GM19468 (cell line): ENCODE results near the gene ZNF608.
A peak's percentile ranks its signal among the peaks of the same experiment; 100 is the strongest.

Experiments
- ATAC-seq: cut with Tn5 transposase; IDR thresholded peaks from one replicate; pipeline ENCODE4 v1.9.1; 2021; ENCODE audit warnings: mild to moderate bottlenecking, moderate library complexity, moderate number of reproducible peaks; ENCODE audit not compliant: unreplicated experiment; ENCODE audit errors: extremely low read depth

The ZNF608 gene

GRCh38 chr5:124755565-124755964, 9.1 kb upstream of the ZNF608 start:
- no peak for ATAC-seq

DNA sequence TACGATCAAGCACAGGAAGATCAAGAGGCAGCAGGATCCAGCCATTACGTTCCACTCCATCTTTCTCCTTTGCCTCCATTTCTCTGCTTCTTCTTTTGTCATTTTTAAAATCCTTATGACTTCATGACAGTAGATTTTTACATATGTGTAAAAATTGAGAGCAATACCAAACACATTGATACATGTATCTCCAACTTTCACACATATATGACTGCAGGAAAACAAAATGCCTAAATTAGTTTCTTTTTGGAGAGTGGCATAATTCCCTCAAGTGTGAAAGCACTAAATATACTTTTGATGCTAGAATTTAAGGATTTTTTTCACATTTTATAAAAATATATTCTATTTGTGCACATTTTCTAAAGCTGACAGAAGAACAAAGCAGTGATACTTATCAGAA, 8.6 kb upstream of the ZNF608 start:
- ATAC-seq, result no peak

DNA sequence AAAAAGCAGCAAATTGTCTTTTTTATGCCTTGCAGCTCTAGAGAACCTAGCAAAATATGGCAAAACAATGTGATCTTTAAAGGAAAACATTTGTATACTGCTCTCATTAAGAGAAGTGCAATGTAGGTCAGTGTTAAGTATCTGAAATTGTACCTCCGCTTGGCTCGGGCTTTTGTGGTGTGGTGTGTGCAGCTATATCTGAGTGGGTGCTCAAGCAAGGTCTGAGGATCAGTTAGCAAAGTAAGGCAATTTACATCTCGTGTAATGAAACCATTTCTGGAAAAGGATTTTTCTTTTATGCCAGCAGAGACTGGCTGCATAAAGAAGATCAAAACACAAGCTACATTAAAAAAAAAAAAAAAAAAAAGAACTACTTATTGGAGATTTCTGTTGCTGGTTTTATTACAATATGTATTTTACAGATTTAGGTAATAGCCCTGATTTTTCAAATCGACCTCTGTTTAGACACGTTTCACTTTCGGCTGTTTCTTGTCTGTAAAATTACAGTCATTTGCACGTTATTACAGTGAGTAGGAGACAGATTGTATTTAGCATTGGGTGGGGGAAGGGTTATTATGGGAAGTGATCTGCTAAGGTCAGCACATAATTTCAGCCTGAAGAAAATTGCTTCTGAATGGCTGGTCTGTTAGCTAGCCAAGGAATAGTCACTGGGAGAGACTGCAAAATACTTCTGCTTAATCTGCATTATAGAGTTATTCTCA, 7.9 kb upstream of the ZNF608 start:
- ATAC-seq, result no peak

GRCh38 chr5:124752854-124753720, 6.6 kb upstream of the ZNF608 start:
- ATAC-seq, result no peak

GRCh38 chr5:124751031-124751430, 4.6 kb upstream of the ZNF608 start:
- no peak for ATAC-seq

- ATAC-seq, result peak; percentile 81
These were observed 2.5 kb upstream of the ZNF608 start for GRCh38 chr5:124748687-124749594.

DNA sequence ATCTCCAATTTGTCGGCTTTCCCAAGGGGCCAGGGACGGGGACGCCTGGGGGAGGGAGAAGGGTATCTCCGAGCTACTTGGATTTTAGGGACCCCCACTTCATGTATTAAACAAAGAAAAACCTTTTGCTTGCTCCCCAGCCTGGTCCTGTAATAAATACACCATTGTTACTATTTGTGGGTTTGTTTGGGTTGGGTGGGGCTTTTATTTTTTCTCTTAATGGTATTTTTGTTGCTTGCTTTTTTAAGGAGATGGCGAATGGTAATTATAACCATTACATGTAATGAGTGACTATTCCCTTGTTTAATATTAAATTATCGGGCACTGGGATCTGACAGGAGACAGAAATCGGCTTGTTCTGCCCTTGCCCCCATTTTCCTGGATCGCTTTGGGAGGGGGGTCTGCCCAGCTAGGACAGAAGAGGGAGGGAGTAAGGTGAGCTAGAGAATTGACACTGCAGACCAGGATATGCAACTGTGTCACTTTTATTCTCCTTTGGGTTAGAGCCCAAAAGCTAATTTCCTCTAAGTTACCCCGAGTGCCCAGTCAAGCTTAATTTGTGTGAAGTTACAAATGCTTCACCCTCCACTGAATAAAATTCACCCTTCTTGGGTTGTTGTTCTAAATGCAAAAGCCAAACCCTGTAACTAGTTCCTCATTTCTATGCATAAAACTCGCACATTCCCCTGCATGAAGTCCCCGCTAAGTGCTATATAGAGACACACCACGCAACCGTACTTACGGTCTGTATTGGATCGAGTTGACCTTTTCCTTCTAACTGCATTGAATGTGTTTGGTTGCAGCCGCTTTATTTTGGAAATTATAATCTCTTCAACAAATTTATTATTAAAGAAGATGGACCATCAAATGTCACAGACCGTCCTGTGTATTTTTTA, 1.6 kb upstream of the ZNF608 start:
- ATAC-seq, result no peak

- no peak for ATAC-seq
These were observed 714 bp upstream of the ZNF608 start for GRCh38 chr5:124746916-124747790.

DNA sequence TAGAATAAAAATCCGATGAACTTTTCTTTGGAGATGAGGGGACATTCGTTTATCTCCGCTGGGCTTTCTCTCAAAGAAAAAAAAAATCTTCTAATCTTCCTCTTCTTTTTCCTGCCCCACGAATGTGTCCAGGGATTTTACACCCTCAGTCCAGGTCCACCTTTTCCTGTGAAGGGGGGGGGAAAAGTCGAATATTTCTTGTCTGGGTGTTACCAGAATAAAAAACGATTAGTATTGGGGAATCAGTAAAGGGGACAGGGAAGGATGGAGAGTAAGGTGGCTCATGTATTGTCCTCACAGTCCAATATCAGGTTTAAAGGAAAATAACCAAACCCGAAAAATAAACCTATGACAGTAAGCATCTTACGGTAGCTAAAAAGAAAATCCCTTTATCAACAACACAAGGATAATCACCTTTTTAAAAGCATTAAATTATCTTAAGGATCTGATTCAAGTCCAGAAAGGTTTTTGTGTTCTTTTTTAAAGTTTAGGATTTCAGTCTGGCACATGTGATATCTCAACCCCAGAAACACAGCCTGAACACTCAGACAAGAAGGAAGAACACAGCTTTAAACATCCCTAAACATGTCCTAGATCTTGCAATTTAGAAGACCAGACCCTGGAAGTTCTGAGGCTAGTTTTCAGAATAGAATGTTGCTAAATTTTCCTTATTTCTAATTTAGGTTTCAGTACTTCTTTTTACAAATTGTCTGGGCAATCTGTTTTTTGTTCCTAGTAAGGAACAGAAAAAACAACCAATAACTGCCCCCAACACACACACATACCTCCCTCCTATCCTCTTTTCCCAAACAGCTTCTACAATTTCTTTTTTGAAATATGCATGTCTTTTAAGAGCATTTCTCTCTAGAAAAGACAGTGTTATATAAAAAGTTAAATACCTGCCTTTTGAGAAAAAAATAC, 1.2 kb downstream of the ZNF608 start:
- no peak for ATAC-seq

DNA sequence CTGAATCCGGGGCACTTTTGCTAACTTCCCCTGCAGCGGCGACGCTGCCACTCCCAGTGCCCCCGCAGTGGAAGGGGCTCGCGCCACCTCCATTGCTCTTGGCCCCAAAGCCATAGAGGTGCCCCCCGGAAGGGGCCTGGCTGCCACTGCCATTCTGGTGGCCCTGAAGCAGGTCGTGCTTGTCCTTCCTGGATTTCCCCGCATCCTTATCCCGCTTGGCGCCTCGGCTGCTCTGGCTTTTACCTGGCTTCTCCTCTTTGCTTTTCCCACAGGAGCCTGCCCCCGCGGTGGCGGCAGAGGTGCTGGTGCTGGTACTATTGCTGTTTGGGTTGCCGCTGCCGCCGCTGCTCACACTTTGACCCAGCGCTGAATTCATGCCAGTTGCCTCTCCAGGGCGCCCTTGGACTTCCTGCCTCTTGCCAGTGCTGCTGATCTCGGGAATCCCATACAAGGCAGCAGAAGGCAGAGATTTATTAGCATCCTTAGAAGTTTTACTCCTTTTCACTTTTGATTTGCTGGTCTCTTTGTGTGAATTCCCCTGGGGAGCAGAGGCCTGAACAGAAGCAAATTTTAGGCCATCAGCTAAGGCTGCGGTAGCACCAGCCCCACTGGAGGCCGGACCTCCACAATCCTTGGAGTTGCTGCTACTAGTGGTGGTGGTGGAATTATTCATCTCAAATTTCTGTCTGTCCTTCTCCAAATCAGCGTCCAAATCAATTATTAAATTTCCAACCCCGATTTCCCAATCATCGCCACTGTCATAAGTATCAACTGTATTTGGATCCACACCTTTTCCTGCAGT, 2.1 kb downstream of the ZNF608 start:
- ATAC-seq, result no peak

DNA sequence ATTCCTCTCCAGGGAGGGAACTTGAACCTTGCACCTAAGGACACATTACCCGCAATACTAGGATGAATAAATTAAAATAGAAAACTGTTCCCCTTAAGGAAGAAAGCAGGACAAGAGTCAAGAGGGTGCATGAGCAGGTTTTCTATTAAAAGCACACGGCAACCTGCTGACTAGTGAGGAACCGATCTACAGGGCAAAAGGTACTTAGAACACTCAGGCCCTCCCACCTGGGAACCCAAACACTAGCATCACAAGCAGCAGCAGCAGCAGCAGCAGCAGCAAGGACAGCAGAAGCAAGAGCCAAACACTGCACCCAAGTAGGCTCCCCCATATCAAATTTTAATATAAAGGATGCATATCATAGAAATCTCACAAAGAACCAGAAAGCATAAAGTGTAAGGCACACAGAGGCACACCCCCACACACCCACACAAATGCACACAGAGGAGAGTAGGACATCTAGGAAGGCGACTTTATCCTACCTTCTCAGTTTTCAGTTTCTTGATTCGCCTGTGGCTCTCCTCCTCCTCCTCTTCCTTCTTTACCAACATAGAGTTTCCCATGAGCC, 2.8 kb downstream of the ZNF608 start:
- no peak for ATAC-seq

GRCh38 chr5:124742983-124743601, 3.3 kb downstream of the ZNF608 start:
- no peak for ATAC-seq

DNA sequence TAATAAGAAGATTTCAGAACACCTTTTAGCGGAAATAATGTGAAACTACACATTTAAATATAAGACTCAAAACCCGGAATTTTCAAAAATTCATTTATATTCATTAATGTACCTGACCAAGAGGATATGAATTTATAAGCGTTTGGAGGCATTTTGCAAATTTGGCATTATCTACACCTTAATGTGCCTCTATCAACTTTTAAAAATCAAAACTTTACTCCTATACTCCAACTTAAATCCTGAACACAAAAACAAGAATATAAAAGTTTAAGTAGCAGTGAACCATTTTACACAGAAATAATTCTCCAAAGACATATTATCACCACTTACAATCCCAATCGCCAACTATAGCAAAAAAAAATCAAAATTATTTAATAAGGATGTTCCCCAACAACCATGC, 3.9 kb downstream of the ZNF608 start:
- no peak for ATAC-seq

DNA sequence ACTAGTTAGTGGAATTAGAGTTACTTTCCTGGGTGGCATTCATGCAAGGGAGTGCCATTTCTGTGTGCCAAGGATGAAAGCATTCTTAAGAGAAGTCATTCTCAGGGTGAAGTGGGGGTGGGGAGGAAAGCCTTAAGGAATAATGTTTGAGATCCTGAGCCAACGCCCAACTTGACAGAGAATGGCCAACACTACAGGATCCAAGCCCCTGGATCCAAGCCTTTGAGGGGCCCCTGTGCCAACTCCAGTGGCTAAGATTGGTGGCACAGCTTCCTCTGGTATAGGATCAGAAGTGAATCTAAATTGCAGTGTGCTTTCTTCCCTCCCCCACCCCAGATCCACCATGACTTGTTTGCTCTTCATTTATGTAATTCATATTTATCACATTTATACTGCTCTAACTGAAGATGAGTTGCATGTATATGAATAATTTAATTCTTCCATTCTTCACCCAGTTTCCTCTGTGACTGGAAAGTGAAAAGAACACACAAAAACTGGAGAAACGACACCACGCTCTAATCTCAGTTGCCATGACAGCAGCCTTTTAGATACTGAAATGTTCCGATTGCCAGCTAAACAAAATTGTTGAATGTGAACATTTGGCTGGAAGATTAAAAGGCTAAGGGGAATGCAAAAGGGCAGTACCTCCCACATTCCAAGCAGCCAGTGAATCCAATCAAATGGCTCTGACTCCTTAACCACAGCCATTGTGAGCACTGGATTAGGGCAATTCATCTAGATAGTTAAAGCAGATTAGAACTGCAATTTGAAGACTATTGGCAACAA, 4.5 kb downstream of the ZNF608 start:
- no peak for ATAC-seq

- ATAC-seq, result no peak
These were observed 5.4 kb downstream of the ZNF608 start for GRCh38 chr5:124740991-124741583.
